Muscle of leg (tissue), 11 donors: ENCODE results near the gene SLC29A1. TPM values are rescaled to one million over a fixed set of nuclear protein-coding genes. Genes with fewer than 3 reads are reported as not detected.

Source experiments
- DNase-seq: peaks from one replicate; pipeline ENCODE4 v3.0.0; 2013
- H3K27ac ChIP-seq: one replicate; pipeline ENCODE4 v1.5.1; 2013; ENCODE audit warnings: mild to moderate bottlenecking, low read length, control low read depth
- H3K27me3 ChIP-seq: one replicate; pipeline ENCODE4 v1.6.1; 2013; ENCODE audit warnings: low read length; ENCODE audit not compliant: control insufficient read depth, insufficient read depth
- H3K36me3 ChIP-seq: one replicate; pipeline ENCODE4 v1.6.1; 2013; ENCODE audit warnings: low read length; ENCODE audit not compliant: control insufficient read depth, insufficient read depth
- H3K4me1 ChIP-seq: one replicate; pipeline ENCODE4 v1.6.1; 2013; ENCODE audit warnings: low read length; ENCODE audit not compliant: control insufficient read depth, insufficient read depth
- H3K4me3 ChIP-seq: one replicate; pipeline ENCODE4 v1.5.1; 2013; ENCODE audit warnings: low read length, control low read depth
- H3K9me3 ChIP-seq: replicated peaks from 2 replicates; pipeline ENCODE4 v1.6.1; 2013; ENCODE audit warnings: low read depth, low read length; ENCODE audit not compliant: control insufficient read depth
- WGBS: methylation state at CpG from one replicate; pipeline ENCODE4 v1.1.5; 2013; ENCODE audit warnings: missing lambda C conversion rate; ENCODE audit not compliant: insufficient coverage; 5-methylcytosine and 5-hydroxymethylcytosine counted together
- polyA plus RNA-seq, 8 donors: library from polyadenylated mRNA; unstranded; fragments of 120-200 nt; gene quantifications; one replicate each; pipeline versions ENCODE4 v1.2.1 to v1.2.3, GENCODE V29; 2013; ENCODE audit warnings: inconsistent platforms in 1 of 8, low replicate concordance in 1 of 8; ENCODE audit not compliant: insufficient read length in 8 of 8, insufficient read depth in 1 of 8
- total RNA-seq: library from RNA; stranded (reverse); fragments of 120-200 nt; gene quantifications from one replicate; pipeline ENCODE4 v1.2.4, GENCODE V29; 2013

The SLC29A1 gene
- total and polyA plus RNA-seq, 9 donors, result 27.8 to 94.2 (median 67.5) TPM

DNA sequence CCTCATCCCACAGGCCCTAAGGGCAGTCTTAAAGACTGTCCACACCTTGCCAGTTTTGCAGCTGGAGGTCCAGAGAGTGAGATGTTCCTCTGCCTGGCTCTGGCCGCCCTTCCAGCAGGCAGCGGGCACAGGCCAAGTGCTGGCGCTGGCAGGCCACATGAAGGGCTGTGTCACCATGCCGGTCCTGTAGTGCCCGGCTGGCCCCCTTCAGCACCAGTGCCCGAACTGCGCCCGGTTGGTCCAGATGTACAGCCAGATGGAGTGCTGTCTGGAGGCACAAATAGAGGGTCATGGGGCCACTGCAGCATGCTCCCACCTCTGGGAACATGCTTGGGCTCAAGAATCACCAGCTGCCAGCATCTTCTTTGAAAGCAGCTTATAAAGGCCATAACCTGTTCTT, 38.2 kb downstream of the SLC29A1 start:
- H3K4me3 ChIP-seq, result no peak overlapping the region
- no peaks in the 10 kb centered on the region for H3K9me3 ChIP-seq
- no peak overlapping the region for H3K27ac ChIP-seq
- peaks cover 25% of the 10 kb centered on the region for H3K36me3 ChIP-seq
- DNase-seq, result no peak
- peaks cover 40% of the 10 kb centered on the region for H3K4me1 ChIP-seq
- WGBS, result 93% methylated on average over 8 of the region's 8 CpGs
- H3K27me3 ChIP-seq, result peaks cover 2% of the 10 kb centered on the region

DNA sequence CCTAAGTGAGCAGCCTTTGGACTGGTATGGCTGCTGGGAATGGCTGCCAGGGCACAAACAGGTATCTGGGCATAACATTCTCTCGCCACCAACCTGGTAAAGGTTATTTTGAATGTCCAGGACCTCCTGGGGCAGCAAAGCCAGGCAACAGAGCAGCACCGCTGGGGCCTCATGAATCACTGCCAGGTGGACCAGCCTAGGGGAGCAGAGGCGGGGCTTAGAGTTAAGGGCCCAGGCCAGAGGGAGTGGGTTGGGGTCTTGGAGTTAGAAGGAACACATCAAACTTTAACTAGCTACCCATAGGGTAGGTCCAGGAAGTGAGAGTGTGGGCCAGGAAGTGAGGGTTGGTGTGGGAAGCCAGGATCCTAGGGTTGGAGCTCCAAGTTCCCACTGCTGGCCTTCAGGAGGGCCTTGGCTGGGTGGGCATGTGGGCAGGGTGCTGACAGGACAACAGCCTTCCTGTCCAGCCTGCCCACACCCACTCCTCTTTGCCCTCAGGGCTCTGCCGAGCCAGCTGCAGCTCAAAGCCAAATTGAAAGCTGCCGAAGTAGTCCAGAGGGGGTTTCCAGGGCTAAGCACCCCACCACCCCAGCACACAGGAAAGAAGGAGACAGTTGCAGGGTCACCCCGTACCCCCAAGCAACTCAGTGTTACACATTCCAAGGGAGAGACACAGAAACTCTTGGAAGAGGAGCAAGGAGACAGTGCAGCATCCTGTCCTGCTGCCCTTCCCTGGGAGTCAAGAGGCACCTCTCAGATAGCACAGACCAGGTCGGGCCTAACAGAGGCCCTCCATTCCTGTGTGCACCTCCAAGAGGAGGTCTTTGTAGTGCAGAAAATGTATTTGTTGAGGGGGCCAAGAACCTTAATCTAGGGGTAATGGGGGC, 39.3 kb downstream of the SLC29A1 start:
- Histone ChIP-seq H3K27ac (peak overlapping the region; percentile 7), H3K4me1 (peaks cover 35% of the 10 kb centered on the region), H3K9me3 (no peaks in the 10 kb centered on the region), H3K4me3 (no peak overlapping the region), H3K27me3 (peaks cover 3% of the 10 kb centered on the region), H3K36me3 (peaks cover 25% of the 10 kb centered on the region)
- 54% methylated on average over 5 of the region's 7 CpGs for WGBS
- DNase-seq, result no peak

DNA sequence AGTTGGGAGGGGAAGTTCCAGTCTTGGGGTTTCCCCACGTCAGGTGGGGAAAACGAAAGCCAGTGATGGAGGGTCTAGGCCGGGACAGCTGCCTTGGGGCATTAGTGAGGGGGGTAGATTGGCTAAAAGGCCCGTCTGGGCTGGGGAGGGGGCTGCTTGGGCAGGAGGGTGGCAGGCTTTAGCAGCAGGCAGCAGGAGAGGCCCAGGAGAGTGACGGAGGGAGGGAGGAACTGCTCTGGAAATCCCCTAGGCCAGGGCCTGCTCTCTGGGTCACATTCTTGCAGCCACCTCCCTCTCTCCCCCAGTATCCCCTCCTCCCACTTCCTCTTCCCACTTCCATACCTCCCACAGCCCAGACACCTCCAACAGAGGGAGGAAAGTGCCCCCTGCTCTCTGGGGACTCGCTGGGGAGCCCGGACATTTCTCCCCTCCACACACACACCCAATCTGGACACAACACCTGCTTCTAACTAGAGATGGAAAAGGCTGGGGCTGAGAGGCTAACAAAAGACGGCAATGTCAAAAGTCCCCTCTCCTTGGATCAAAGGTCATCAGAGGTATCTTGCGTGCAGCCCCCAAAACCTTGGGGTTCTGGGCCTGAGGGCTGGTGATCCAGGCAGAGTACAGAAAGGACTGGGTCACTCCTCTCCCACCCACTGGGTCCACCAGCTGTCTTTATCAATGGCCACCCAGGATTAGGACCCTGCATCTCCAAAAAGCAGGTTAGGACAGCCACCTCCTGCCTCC, 40.1 kb downstream of the SLC29A1 start:
- Histone ChIP-seq H3K4me3 (peak overlapping the region; percentile 90), H3K27ac (peak overlapping the region; percentile 13), H3K36me3 (peaks cover 25% of the 10 kb centered on the region), H3K9me3 (no peaks in the 10 kb centered on the region), H3K27me3 (peaks cover 10% of the 10 kb centered on the region), H3K4me1 (peaks cover 30% of the 10 kb centered on the region)
- WGBS, result 37% methylated on average over 4 of the region's 9 CpGs
- no peak for DNase-seq

DNA sequence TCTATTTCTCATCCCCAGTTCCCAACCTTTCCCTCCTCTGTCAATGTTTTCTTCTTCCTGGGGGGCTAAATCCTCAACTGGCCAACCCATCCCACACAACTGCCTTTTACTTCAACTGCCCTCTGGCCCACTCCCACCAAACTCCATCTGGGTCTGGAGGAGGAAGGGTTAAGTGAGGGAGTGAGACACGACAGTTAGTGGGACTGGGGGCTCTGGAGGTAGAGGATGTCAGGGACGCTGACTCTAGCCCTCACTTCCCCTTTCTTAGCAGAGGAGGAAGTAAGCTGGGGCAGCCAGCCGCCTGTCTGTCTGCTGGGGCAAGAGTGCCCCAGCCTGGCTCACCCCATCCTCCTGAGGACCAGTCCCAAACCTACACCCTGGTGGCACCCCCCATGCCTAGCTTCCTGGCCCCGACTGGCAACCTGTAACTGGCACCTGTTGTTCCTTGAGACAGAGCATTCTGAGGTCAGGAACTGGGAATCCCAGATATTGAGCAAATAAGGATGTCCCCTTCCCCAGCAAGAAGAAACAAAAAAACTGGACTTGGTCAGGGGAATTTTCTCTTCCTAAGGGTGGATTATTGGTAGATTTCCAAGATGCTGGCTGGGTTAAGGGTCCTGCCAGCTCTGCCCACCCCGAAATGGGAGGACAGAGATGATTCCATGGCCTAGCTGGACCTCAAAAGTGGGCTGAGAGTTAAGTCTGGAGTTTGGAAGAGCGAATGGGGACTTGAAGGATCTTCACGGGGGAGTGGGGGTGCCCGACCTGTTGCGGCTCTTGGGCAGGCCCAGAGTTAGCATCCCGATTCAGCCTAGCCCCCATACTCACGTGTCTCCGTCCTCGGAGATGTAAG, 41.0 kb downstream of the SLC29A1 start:
- DNase-seq, result peak; percentile 59
- peak overlapping the region; percentile 90 for H3K27ac ChIP-seq
- peaks cover 17% of the 10 kb centered on the region for H3K36me3 ChIP-seq
- H3K4me3 ChIP-seq, result peak overlapping the region; percentile 90
- H3K9me3 ChIP-seq, result no peaks in the 10 kb centered on the region
- peaks cover 17% of the 10 kb centered on the region for H3K27me3 ChIP-seq
- WGBS, result 9% methylated on average over 5 of the region's 13 CpGs
- H3K4me1 ChIP-seq, result peaks cover 30% of the 10 kb centered on the region

DNA sequence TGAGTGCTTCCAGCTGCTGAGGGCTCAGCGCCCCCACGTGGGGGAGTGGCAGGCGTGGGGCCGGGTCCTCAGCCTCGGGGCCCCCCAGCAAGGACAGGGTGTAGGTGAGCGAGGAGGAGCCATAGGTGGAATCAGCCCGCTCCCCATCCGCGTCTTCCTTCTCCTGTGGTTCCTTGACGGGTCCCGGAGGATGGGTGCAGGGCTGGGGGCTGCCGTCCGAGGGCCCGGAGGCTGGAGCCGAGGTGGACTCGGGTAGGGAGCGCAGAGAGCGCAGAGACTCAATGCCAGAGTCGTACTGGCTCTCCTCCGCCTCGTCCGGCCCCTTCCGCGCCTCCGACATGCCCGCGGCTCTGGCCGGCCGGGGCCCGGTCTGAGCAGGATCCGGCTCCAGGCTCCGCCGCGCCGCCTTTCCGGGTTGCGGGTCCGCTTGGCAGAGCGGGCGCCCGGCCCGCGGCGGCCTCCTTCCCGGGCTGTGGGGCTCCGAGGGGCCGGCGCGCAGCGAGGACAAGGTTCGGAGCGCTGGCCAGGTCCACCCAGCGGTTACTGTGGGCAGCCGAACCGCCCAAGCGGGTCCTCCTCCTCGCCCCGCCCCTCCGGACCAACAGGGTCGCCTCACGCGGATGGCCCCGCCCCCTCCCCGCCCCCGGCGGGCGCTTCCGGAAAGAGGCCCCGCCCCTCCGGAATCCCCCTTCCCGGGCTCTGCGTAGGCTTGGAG, 41.8 kb downstream of the SLC29A1 start, which contains the start of gene NFKBIE:
Gene NFKBIE (minus strand): TSS at position 545 of the 715 bp plus-strand sequence. CDS start 205 bp downstream, at position 340.
- peak within 1 kb of the TSS; percentile 90 for H3K4me3 ChIP-seq
- H3K27ac ChIP-seq, result peak within 1 kb of the TSS; percentile 90
- under 1% methylated on average over 66 of the region's 72 CpGs for WGBS
- H3K27me3 ChIP-seq, result peaks cover 25% of the 10 kb centered on the region
- DNase-seq, result peak; percentile 96
- peaks cover 11% of the 10 kb centered on the region for H3K36me3 ChIP-seq
- H3K4me1 ChIP-seq, result peaks cover 30% of the 10 kb centered on the region
- no peaks in the 10 kb centered on the region for H3K9me3 ChIP-seq

DNA sequence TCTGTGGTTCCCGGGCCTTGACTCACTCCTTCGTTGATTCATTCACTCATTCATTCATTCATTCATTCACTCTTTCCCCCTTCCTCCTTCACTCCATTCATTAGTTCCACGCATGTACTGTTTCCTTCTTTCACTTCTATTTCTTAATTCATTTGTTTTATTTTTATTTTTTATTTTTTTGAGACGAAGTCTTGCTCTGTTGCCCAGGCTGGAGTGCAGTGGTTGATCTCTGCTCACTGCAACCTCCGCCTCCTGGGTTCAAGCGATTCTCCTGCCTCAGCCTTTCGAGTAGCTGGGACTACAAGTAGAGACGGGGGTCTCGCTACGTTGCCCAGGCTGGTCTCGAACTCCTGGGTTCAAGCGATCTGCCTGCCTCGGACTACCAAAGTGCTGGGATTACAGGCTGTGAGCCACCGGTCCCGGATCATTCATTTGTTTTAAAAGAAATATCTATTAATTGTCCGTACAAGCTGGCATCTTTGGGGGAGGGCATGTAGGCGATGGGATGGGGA, 42.4 kb downstream of the SLC29A1 start:
- Histone ChIP-seq H3K27ac (peak overlapping the region; percentile 54), H3K27me3 (peaks cover 26% of the 10 kb centered on the region), H3K36me3 (peaks cover 10% of the 10 kb centered on the region), H3K4me1 (peaks cover 30% of the 10 kb centered on the region), H3K4me3 (peak overlapping the region; percentile 90), H3K9me3 (no peaks in the 10 kb centered on the region)
- no peak for DNase-seq
- WGBS, result 74% methylated on average over 11 of the region's 17 CpGs

DNA sequence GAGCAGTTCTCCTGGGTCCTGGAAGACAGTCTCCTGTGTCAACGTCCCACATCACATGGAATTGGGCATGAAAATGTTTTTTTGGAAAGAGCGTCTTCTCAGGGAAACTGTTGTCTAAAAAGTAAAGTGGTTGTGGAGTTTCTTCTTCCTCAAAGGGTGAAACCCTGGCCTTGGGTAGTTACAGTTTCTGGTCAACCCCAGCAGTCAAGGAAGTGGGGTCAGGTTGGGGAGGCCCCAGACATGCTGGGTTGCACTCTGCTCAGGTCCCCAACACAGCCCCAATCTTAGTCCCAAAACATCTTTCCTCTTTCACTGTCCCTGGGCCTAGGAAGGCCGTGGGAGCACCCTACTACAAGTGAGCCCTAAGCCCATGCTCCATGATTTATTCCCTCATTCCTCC, 43.0 kb downstream of the SLC29A1 start:
- DNase-seq, result no peak
- Histone ChIP-seq H3K4me3 (no peak overlapping the region), H3K4me1 (peaks cover 30% of the 10 kb centered on the region), H3K27ac (no peak overlapping the region), H3K9me3 (no peaks in the 10 kb centered on the region), H3K36me3 (peaks cover 7% of the 10 kb centered on the region), H3K27me3 (peaks cover 30% of the 10 kb centered on the region)
- 33% methylated on average over 1 of the region's 3 CpGs for WGBS

DNA sequence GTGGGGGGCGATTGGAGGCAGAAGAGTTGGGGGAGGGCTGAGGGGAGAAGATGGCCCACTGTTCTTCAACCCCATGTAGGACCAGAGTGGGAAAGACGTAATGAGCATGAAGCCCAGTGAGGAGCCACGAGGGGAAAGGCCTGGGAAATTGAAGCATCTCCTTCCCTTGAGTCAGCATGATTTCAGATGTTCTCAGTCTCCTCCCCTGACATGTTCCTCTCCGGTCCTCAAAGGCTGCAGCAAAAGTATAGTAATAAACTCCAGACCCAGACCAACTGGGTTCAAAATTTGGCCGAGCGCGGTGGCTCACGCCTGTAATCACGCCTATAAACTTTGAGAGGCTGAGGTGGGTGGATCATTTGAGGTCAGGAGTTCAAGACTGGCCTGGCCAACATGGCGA, 43.9 kb downstream of the SLC29A1 start:
- WGBS, result no CpG with 5 or more reads among the region's 10 CpGs
- Histone ChIP-seq H3K27ac (no peak overlapping the region), H3K36me3 (no peaks in the 10 kb centered on the region), H3K4me1 (peaks cover 28% of the 10 kb centered on the region), H3K4me3 (no peak overlapping the region), H3K9me3 (no peaks in the 10 kb centered on the region), H3K27me3 (peaks cover 39% of the 10 kb centered on the region)
- DNase-seq, result no peak

DNA sequence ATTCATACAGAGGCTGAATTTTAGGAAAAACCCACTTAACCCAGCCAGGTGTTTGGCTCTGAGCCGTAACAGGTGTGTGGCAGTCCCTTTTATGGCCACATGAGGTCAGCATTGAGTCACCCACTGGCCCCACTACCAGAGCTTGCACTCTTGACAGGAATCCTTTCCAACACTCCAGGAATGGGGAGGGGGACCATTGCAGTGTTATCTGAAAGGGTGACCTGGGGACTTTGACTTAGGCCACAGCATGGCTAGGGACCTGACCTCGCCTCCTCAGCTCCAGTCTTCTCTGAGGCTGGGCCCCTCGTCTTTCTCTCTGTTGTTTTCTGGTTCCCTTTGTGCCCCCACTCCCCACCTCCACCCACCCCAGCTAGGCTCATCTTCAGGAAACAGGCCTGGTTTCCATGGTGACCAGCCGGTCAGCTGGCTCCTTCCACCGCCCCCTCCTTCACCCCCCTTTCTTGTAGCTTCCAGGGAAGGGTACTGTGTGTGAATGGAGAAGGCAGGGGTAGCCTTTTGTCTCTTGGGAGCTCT, 44.8 kb downstream of the SLC29A1 start:
- DNase-seq, result peak; percentile 58
- peaks cover 19% of the 10 kb centered on the region for H3K4me1 ChIP-seq
- no peaks in the 10 kb centered on the region for H3K36me3 ChIP-seq
- no peak overlapping the region for H3K4me3 ChIP-seq
- WGBS, result 30% methylated on average over 2 of the region's 5 CpGs
- peaks cover 49% of the 10 kb centered on the region for H3K27me3 ChIP-seq
- H3K9me3 ChIP-seq, result no peaks in the 10 kb centered on the region
- H3K27ac ChIP-seq, result no peak overlapping the region
